ENCODE measurements around the gene PLLP. TPM values are rescaled to one million over a fixed set of nuclear protein-coding genes. Genes with fewer than 3 reads are reported as not detected.

PLLP gene
- total RNA-seq, 8 experiments from 2014 or later = 1.3 to 52.6 (median 1.6) TPM

- WGBS, 10 experiments = 33 to 80% (median 60%) methylated on average over 1 to 5 of the region's 6 CpGs; no CpG with 5 or more reads in 1 of the 10 experiments
- in situ Hi-C loops (cut with MboI; ENCODE audit: low pct_unique_long_range_greater_than_20kb in 2 of 9, low sequenced_read_pairs in 9 of 9, unreplicated experiment in 9 of 9) = no loop called here
- no peak overlapping the region for H3K27ac ChIP-seq
- H3K4me1 ChIP-seq (replicated peaks in 1 of 2) = peaks cover 5 to 14% of the 10 kb centered on the region in 2 donors
- ATAC-seq (replicated peaks in 6 of 8) = no peak
- H3K4me3 ChIP-seq = no peak overlapping the region
Observed at GRCh38 chr16:57266531-57267260, 17.8 kb downstream of the PLLP start.

- peak; percentile 55 to 85 (median 69) for ATAC-seq (replicated peaks in 6 of 8)
- in situ Hi-C loops (cut with MboI; ENCODE audit: low pct_unique_long_range_greater_than_20kb in 2 of 9, low sequenced_read_pairs in 9 of 9, unreplicated experiment in 9 of 9) = no loop called here
- no peak overlapping the region for H3K4me3 ChIP-seq
- WGBS, 10 experiments = 67 to 100% (median 100%) methylated on average over 1 to 4 of the region's 16 CpGs; no CpG with 5 or more reads in 5 of the 10 experiments
- no peak overlapping the region for H3K27ac ChIP-seq
- H3K4me1 ChIP-seq (replicated peaks in 1 of 2) = peaks cover 5 to 14% of the 10 kb centered on the region in 2 donors
Observed at GRCh38 chr16:57265850-57266530, 18.5 kb downstream of the PLLP start.

GRCh38 chr16:57264950-57265371 lies 19.5 kb downstream of the PLLP start:
- Histone ChIP-seq H3K4me3 (no peak overlapping the region), H3K27ac (no peak overlapping the region), H3K4me1 (replicated peaks in 1 of 2) (peaks cover 12 to 16% of the 10 kb centered on the region in 2 donors)
- no peak for ATAC-seq (replicated peaks in 6 of 8)
- whole genome bisulfite sequencing, 10 experiments = 80 to 96% (median 94%) methylated on average over 1 to 5 of the region's 11 CpGs; no CpG with 5 or more reads in 7 of the 10 experiments
- in situ Hi-C loops (cut with MboI; ENCODE audit: low pct_unique_long_range_greater_than_20kb in 2 of 9, low sequenced_read_pairs in 9 of 9, unreplicated experiment in 9 of 9) = no loop called here

GRCh38 chr16:57264381-57264780 lies 20.1 kb downstream of the PLLP start:
- 80 to 100% (median 94%) methylated on average over 1 to 6 of the region's 8 CpGs; no CpG with 5 or more reads in 3 of the 10 experiments for WGBS, 10 experiments
- in situ Hi-C loops (cut with MboI; ENCODE audit: low pct_unique_long_range_greater_than_20kb in 2 of 9, low sequenced_read_pairs in 9 of 9, unreplicated experiment in 9 of 9) = no loop called here
- H3K27ac ChIP-seq = no peak overlapping the region
- H3K4me3 ChIP-seq = no peak overlapping the region
- peaks cover 17 to 20% of the 10 kb centered on the region in 2 donors for H3K4me1 ChIP-seq (replicated peaks in 1 of 2)
- ATAC-seq (replicated peaks in 6 of 8) = no peak

GRCh38 chr16:57263541-57264351 lies 20.7 kb downstream of the PLLP start:
- H3K27ac ChIP-seq = no peak overlapping the region
- ATAC-seq (replicated peaks in 6 of 8) = peak in 4 of 8 experiments; percentile 18 to 51 (median 42)
- peaks cover 17 to 20% of the 10 kb centered on the region in 2 donors for H3K4me1 ChIP-seq (replicated peaks in 1 of 2)
- WGBS, 10 experiments = 60 to 100% (median 90%) methylated on average over 1 to 6 of the region's 18 CpGs; no CpG with 5 or more reads in 5 of the 10 experiments
- in situ Hi-C loops (cut with MboI; ENCODE audit: low pct_unique_long_range_greater_than_20kb in 2 of 9, low sequenced_read_pairs in 9 of 9, unreplicated experiment in 9 of 9) = no loop called here
- no peak overlapping the region for H3K4me3 ChIP-seq

- peak in 6 of 8 experiments; percentile 1 to 75 (median 6) for ATAC-seq (replicated peaks in 6 of 8)
- Histone ChIP-seq H3K4me3 (no peak overlapping the region), H3K4me1 (replicated peaks in 1 of 2) (peaks cover 17 to 20% of the 10 kb centered on the region in 2 donors), H3K27ac (peak overlapping the region in 1 of 2 donors; percentile 28)
- in situ Hi-C loops (cut with MboI; ENCODE audit: low pct_unique_long_range_greater_than_20kb in 2 of 9, low sequenced_read_pairs in 9 of 9, unreplicated experiment in 9 of 9) = no loop called here
- WGBS, 10 experiments = 70 to 93% (median 87%) methylated on average over 2 to 8 of the region's 17 CpGs; no CpG with 5 or more reads in 7 of the 10 experiments
Observed at GRCh38 chr16:57262841-57263540, 21.5 kb downstream of the PLLP start.

- no peak for ATAC-seq (replicated peaks in 6 of 8)
- Histone ChIP-seq H3K4me3 (no peak overlapping the region), H3K4me1 (replicated peaks in 1 of 2) (peaks cover 17 to 20% of the 10 kb centered on the region in 2 donors), H3K27ac (no peak overlapping the region)
- in situ Hi-C loops (cut with MboI; ENCODE audit: low pct_unique_long_range_greater_than_20kb in 2 of 9, low sequenced_read_pairs in 9 of 9, unreplicated experiment in 9 of 9) = no loop called here
- 97% methylated on average over 5 of the region's 9 CpGs; no CpG with 5 or more reads in 9 of the 10 experiments for WGBS, 10 experiments
Observed at GRCh38 chr16:57261806-57262205, 22.7 kb downstream of the PLLP start.

- 0 to 64% (median 20%) methylated on average over 1 to 6 of the region's 16 CpGs; no CpG with 5 or more reads in 3 of the 10 experiments for WGBS, 10 experiments
- Histone ChIP-seq H3K27ac (peak overlapping the region; percentile 58 to 92), H3K4me3 (peak overlapping the region in 2 of 5 donors; percentile 4 to 7), H3K4me1 (replicated peaks in 1 of 2) (peaks cover 12 to 13% of the 10 kb centered on the region in 2 donors)
- ATAC-seq (replicated peaks in 6 of 8) = peak in 7 of 8 experiments; percentile 73 to 93 (median 86)
- in situ Hi-C loops (cut with MboI; ENCODE audit: low pct_unique_long_range_greater_than_20kb in 2 of 9, low sequenced_read_pairs in 9 of 9, unreplicated experiment in 9 of 9) = no loop called here
Observed at GRCh38 chr16:57260294-57260929, 24.1 kb downstream of the PLLP start.

- no peak overlapping the region for H3K27ac ChIP-seq
- peaks cover 12 to 13% of the 10 kb centered on the region in 2 donors for H3K4me1 ChIP-seq (replicated peaks in 1 of 2)
- H3K4me3 ChIP-seq = no peak overlapping the region
- 86 to 100% methylated on average over 1 of the region's 1 CpG; no CpG with 5 or more reads in 8 of the 10 experiments for WGBS, 10 experiments
- in situ Hi-C loops (cut with MboI; ENCODE audit: low pct_unique_long_range_greater_than_20kb in 2 of 9, low sequenced_read_pairs in 9 of 9, unreplicated experiment in 9 of 9) = no loop called here
- no peak for ATAC-seq (replicated peaks in 6 of 8)
Observed at GRCh38 chr16:57258910-57259475, 25.5 kb downstream of the PLLP start.

GRCh38 chr16:57258226-57258909 lies 26.1 kb downstream of the PLLP start:
- H3K27ac ChIP-seq = no peak overlapping the region
- 73 to 100% (median 94%) methylated on average over 1 to 10 of the region's 18 CpGs; no CpG with 5 or more reads in 5 of the 10 experiments for WGBS, 10 experiments
- peaks cover 12 to 13% of the 10 kb centered on the region in 2 donors for H3K4me1 ChIP-seq (replicated peaks in 1 of 2)
- H3K4me3 ChIP-seq = no peak overlapping the region
- in situ Hi-C loops (cut with MboI; ENCODE audit: low pct_unique_long_range_greater_than_20kb in 2 of 9, low sequenced_read_pairs in 9 of 9, unreplicated experiment in 9 of 9) = no loop called here
- no peak for ATAC-seq (replicated peaks in 6 of 8)

- no peak for ATAC-seq (replicated peaks in 6 of 8)
- WGBS, 10 experiments = 79 to 100% (median 95%) methylated on average over 1 to 9 of the region's 13 CpGs; no CpG with 5 or more reads in 3 of the 10 experiments
- no peak overlapping the region for H3K4me3 ChIP-seq
- in situ Hi-C loops (cut with MboI; ENCODE audit: low pct_unique_long_range_greater_than_20kb in 2 of 9, low sequenced_read_pairs in 9 of 9, unreplicated experiment in 9 of 9) = no loop called here
- no peak overlapping the region for H3K27ac ChIP-seq
- peaks cover 12 to 13% of the 10 kb centered on the region in 2 donors for H3K4me1 ChIP-seq (replicated peaks in 1 of 2)
Observed at GRCh38 chr16:57257455-57258070, 26.9 kb downstream of the PLLP start.

Data from motor neuron (in vitro differentiated cells).